Hepatocyte (in vitro differentiated cells): ENCODE results near the gene CTBP2. TPM values are rescaled to one million over a fixed set of nuclear protein-coding genes. Genes with fewer than 3 reads are reported as not detected.

Source experiments
- DNase-seq: peaks from one replicate; pipeline ENCODE4 v3.0.0-alpha.2; 2016; ENCODE audit warnings: low spot score
- H2AFZ ChIP-seq: fragments of 200-600 bp; sonication (generic); 2 replicates; pipeline ENCODE4 v1.6.0; 2016; ENCODE audit warnings: antibody characterized with exemption, mild to moderate bottlenecking
- H3K27ac ChIP-seq: fragments of 200-600 bp; sonication (generic); 2 replicates; pipeline ENCODE4 v1.5.1; 2016; ENCODE audit warnings: mild to moderate bottlenecking
- H3K27me3 ChIP-seq: fragments of 200-600 bp; sonication (generic); 2 replicates; pipeline ENCODE4 v1.6.1; 2016
- H3K36me3 ChIP-seq: fragments of 200-600 bp; sonication (generic); replicated peaks from 2 replicates; pipeline ENCODE4 v1.5.1; 2016; ENCODE audit warnings: low read depth; ENCODE audit not compliant: insufficient read depth
- H3K4me1 ChIP-seq: fragments of 200-600 bp; sonication (generic); 2 replicates; pipeline ENCODE4 v1.5.1; 2016; ENCODE audit warnings: mild to moderate bottlenecking, moderate library complexity; ENCODE audit not compliant: insufficient read depth
- H3K4me2 ChIP-seq: fragments of 200-600 bp; sonication (generic); 2 replicates; pipeline ENCODE4 v1.6.0; 2016
- H3K4me3 ChIP-seq: fragments of 200-600 bp; sonication (generic); 2 replicates; pipeline ENCODE4 v1.5.1; 2016; ENCODE audit warnings: mild to moderate bottlenecking
- H3K79me2 ChIP-seq: fragments of 200-600 bp; sonication (generic); 2 replicates; pipeline ENCODE4 v1.6.0; 2017; ENCODE audit warnings: mild to moderate bottlenecking
- H3K9me2 ChIP-seq: fragments of 200-600 bp; sonication (generic); replicated peaks from 2 replicates; pipeline ENCODE4 v1.6.0; 2017; ENCODE audit warnings: mild to moderate bottlenecking; ENCODE audit not compliant: insufficient read depth
- H3K9me3 ChIP-seq: fragments of 200-600 bp; sonication (generic); 2 replicates; pipeline ENCODE4 v1.5.1; 2016; ENCODE audit warnings: low read depth, mild to moderate bottlenecking
- H4K20me1 ChIP-seq: fragments of 200-600 bp; sonication (generic); 2 replicates; pipeline ENCODE4 v1.6.0; 2016; ENCODE audit warnings: mild to moderate bottlenecking; ENCODE audit not compliant: insufficient read depth, poor library complexity, severe bottlenecking
- CTCF ChIP-seq: fragments of 200-600 bp; sonication (generic); IDR thresholded peaks from 2 replicates; pipeline ENCODE4 v1.5.1; 2016; ENCODE audit warnings: antibody characterized with exemption, mild to moderate bottlenecking; ENCODE audit not compliant: poor library complexity
- EZH2 ChIP-seq: fragments of 200-600 bp; sonication (generic); IDR thresholded peaks from 2 replicates; pipeline ENCODE4 v1.6.1; 2016; ENCODE audit warnings: antibody characterized with exemption, mild to moderate bottlenecking, borderline replicate concordance
- EZH2phosphoT487 ChIP-seq: fragments of 200-600 bp; sonication (generic); IDR thresholded peaks from one replicate; pipeline ENCODE4 v1.6.1; 2018; ENCODE audit warnings: antibody characterized with exemption, mild to moderate bottlenecking, low read depth, moderate library complexity; ENCODE audit not compliant: unreplicated experiment, severe bottlenecking
- WGBS: methylation state at CpG from one replicate; pipeline ENCODE4 v1.1.6; 2016; ENCODE audit warnings: low lambda C conversion rate; ENCODE audit errors: missing lambda C conversion rate; 5-methylcytosine and 5-hydroxymethylcytosine counted together
- polyA plus RNA-seq: library from polyadenylated mRNA; unstranded; fragments of >200 nt; fragmentation: Nextera tagmentation; extraction: Ambion mirVana; gene quantifications from 2 replicates; pipeline ENCODE4 v1.2.1, GENCODE V29; 2016
- total RNA-seq: library from RNA; depleted of rRNA; stranded (reverse); fragments of >200 nt; gene quantifications from 2 replicates; pipeline ENCODE4 v1.2.3, GENCODE V29; 2014

Gene CTBP2
- total and polyA plus RNA-seq, 2 experiments from 2014 or later = 61.3 to 81.0 TPM

- Histone ChIP-seq H3K27me3 (no peaks in the 10 kb centered on the region), H3K36me3 (no peaks in the 10 kb centered on the region), H3K79me2 (peaks cover 99% of the 10 kb centered on the region), H3K9me2 (no peaks in the 10 kb centered on the region), H3K4me1 (peaks cover 19% of the 10 kb centered on the region), H4K20me1 (peaks cover 91% of the 10 kb centered on the region), H2AFZ (no peak overlapping the region), H3K27ac (no peak overlapping the region), H3K9me3 (no peaks in the 10 kb centered on the region), H3K4me3 (no peak overlapping the region), H3K4me2 (no peak overlapping the region)
- TF ChIP-seq EZH2 (no peak), CTCF (no peak), EZH2phosphoT487 (no peak)
- no peak for DNase-seq
- 96% methylated on average over 2 of the region's 2 CpGs for WGBS
Measured at GRCh38 chr10:125096975-125097374, 63.4 kb downstream of the CTBP2 start.

GRCh38 chr10:125096371-125096770 lies 64.0 kb downstream of the CTBP2 start:
- no peak for DNase-seq
- Histone ChIP-seq H4K20me1 (peaks cover 88% of the 10 kb centered on the region), H3K4me1 (peaks cover 19% of the 10 kb centered on the region)

GRCh38 chr10:125095776-125096175 lies 64.6 kb downstream of the CTBP2 start:
- Histone ChIP-seq H3K4me2 (no peak overlapping the region), H4K20me1 (peaks cover 88% of the 10 kb centered on the region), H3K9me3 (no peaks in the 10 kb centered on the region), H3K79me2 (peaks cover 99% of the 10 kb centered on the region), H3K4me1 (peaks cover 19% of the 10 kb centered on the region), H3K4me3 (no peak overlapping the region), H3K27ac (no peak overlapping the region), H3K9me2 (no peaks in the 10 kb centered on the region), H2AFZ (no peak overlapping the region), H3K36me3 (no peaks in the 10 kb centered on the region), H3K27me3 (no peaks in the 10 kb centered on the region)
- DNase-seq = no peak
- WGBS = 88% methylated on average over 5 of the region's 5 CpGs
- TF ChIP-seq EZH2 (no peak), EZH2phosphoT487 (no peak), CTCF (no peak)

More at GRCh38 chr10:125096371-125096770, 64.0 kb downstream of the CTBP2 start:
- Histone ChIP-seq H3K79me2 (peaks cover 99% of the 10 kb centered on the region), H3K9me2 (no peaks in the 10 kb centered on the region), H2AFZ (no peak overlapping the region), H3K27ac (no peak overlapping the region), H3K9me3 (no peaks in the 10 kb centered on the region), H3K36me3 (no peaks in the 10 kb centered on the region), H3K27me3 (no peaks in the 10 kb centered on the region), H3K4me3 (no peak overlapping the region), H3K4me2 (no peak overlapping the region)
- 82% methylated on average over 6 of the region's 6 CpGs for WGBS
- TF ChIP-seq CTCF (no peak), EZH2phosphoT487 (no peak)

- TF ChIP-seq CTCF (no peak), EZH2 (no peak), EZH2phosphoT487 (no peak)
- no peaks in the 10 kb centered on the region for H3K9me3 ChIP-seq
- no peak overlapping the region for H3K4me2 ChIP-seq
- H3K79me2 ChIP-seq = peaks cover 99% of the 10 kb centered on the region
- DNase-seq = no peak
- no peak overlapping the region for H3K27ac ChIP-seq
- WGBS = 90% methylated on average over 6 of the region's 6 CpGs
- no peak overlapping the region for H2AFZ ChIP-seq
- H3K4me3 ChIP-seq = no peak overlapping the region
- H4K20me1 ChIP-seq = peaks cover 88% of the 10 kb centered on the region
- H3K36me3 ChIP-seq = no peaks in the 10 kb centered on the region
- H3K4me1 ChIP-seq = peaks cover 19% of the 10 kb centered on the region
- no peaks in the 10 kb centered on the region for H3K9me2 ChIP-seq
- no peaks in the 10 kb centered on the region for H3K27me3 ChIP-seq
Measured at GRCh38 chr10:125095228-125095627, 65.1 kb downstream of the CTBP2 start.
